HepG2 (cell line): ENCODE data around the gene AQP10. TPM values are rescaled to one million over a fixed set of nuclear protein-coding genes. Genes with fewer than 3 reads are reported as not detected.
A peak's percentile ranks its signal among the peaks of the same experiment; 100 is the strongest.

Experiments
- FOXO4 ChIP-seq: sonication (generic); formaldehyde crosslinking; conservative IDR thresholded peaks from 2 replicates; pipeline ENCODE4 v1.8.1; 2023; ENCODE audit warnings: missing genetic modification reagents
- MEF2D ChIP-seq: sonication (generic); formaldehyde crosslinking; IDR thresholded peaks from 2 replicates; pipeline ENCODE4 v1.5.1; 2020; ENCODE audit warnings: mild to moderate bottlenecking, missing genetic modification reagents
- MTERF4 ChIP-seq: sonication (generic); formaldehyde crosslinking; IDR thresholded peaks from 2 replicates; pipeline ENCODE4 v1.8.0; 2023; ENCODE audit warnings: mild to moderate bottlenecking, missing genetic modification reagents
- PATZ1 ChIP-seq: sonication (generic); formaldehyde crosslinking; IDR thresholded peaks from 2 replicates; pipeline ENCODE4 v1.4.0; 2020; ENCODE audit warnings: missing genetic modification reagents
- polyA plus RNA-seq, 8 experiments: library from polyadenylated mRNA; depleted of rRNA in 3 of 8; stranded (reverse) in 7 of 8; unstranded in 1 of 8; fragments of >200 nt; fragmentation: Illumina TruSeq in 4 of 8; extraction: Trizol in 4 of 8; gene quantifications; 2 replicates each; pipeline versions ENCODE4 v1.2.1 to v1.2.3, GENCODE V29; 2011 to 2016; ENCODE audit warnings: low read depth in 4 of 8, missing spikeins in 1 of 8, mixed read lengths in 1 of 8; ENCODE audit not compliant: insufficient read depth in 1 of 8
- total RNA-seq, 5 experiments: library from RNA; depleted of rRNA; stranded (reverse); fragments of >200 nt; fragmentation: Illumina TruSeq; extraction: Trizol; gene quantifications; 2 replicates each; pipeline ENCODE4 v1.2.3, GENCODE V29; 2016; ENCODE audit warnings: low read depth in 1 of 5

Gene AQP10
- total and polyA plus RNA-seq, 2 of the 13 experiments (the other 11 are each of a cell fraction or from before 2014, with no cell fraction given): 0.30 TPM; not detected in 1

- TF ChIP-seq FOXO4 (no peak), MEF2D (CRISPR knock-in tag) (0 out of 2 replicates have a peak, but pooled peaks have one; percentile 5), PATZ1 (CRISPR knock-in tag) (peak; percentile 6; the same call in 1 of the 2 replicates), MTERF4 (0 out of 2 replicates have a peak, but pooled peaks have one; percentile 14)
These were observed 5.9 kb downstream of the AQP10 start (continued) for GRCh38 chr1:154326546-154327465.
